ENCODE results near the gene RAD51B.
"Not testable (repeated sequence)": the region's sequence is repeated elsewhere in the genome, so short reads cannot be mapped to it uniquely, and the experiment has no call there.

RAD51B gene

DNA sequence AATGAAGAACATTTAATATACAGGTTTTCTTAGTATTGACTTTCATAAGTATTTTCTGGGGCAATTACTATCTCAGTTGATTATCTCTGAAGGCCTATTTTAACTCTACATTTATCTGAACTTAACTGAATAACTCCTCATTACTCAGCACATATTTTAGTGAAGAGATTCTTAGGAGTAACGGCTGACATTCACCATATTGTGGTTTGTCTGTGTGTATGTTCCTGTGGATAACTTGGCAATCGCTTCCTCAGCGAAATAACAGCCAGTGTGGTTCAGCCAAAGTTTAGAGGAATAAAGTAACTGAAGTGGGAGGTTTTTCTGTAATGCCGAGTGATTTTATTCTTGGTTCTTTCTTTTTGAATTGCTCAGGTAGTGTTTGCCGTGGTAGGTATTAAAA is 168.0 kb downstream of the RAD51B start:
- DNase-seq, result no peak

DNA sequence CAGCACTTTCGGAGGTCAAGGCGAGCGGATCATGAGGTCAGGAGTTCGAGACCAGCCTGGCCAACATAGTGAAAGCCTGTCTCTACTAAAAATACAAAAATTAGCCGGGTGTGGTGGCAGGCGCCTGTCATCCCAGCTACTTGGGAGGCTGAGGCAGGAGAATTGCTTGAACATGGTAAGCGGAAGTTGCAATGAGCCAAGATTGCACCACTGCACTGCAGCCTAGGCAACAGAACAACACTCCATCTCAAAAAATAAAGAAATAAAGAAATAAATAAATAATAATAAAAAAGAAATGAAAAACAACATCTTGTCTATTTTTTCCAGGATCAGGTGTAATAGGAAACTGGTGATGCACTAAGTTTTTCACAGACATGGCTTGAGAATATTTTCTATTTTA is 168.6 kb downstream of the RAD51B start:
- DNase-seq, result not testable (repeated sequence)

DNA sequence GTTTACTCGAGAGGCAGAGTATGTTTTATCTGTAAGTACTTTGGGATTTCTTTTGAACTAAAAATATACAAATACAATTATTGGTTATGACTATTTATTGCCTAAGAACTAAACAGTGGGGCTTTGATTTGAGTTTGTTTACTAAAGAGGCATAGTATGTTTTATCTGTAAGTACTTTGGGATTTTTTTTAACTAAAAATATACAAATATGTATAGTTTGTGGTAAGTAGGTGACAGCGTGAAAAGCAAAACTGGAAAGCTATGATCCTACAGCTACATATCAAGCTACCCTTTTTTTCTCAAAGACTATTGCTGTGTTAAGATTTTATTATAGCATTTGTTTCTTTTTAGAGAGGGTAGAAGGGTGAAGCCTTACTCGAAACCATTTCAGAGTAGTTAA is 171.0 kb downstream of the RAD51B start:
- no peak for DNase-seq

GRCh38 chr14:67994531-67994930 is 175.0 kb downstream of the RAD51B start:
- DNase-seq, result no peak

- no peak for DNase-seq
Measured at GRCh38 chr14:67996235-67996634, 176.7 kb downstream of the RAD51B start.

- DNase-seq, result no peak
Measured at GRCh38 chr14:67998834-67999233, 179.3 kb downstream of the RAD51B start.

DNA sequence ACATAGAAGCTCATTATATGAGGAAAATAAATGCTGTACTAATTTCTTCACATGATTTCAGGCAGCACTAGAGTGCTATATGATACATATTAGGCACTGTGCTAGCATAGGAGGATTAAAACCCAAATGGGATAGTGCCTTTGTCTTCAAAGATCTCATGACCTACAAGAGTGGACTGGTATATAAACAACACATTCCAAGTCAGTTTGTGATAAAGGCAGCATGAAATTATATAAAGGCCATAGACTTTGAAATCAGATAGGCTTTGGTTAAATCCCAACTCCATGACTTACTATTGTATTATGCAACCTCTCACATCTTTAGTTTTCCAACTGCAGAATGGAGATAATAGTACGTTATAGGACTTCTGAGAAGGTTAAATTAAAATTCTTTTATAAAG is 179.7 kb downstream of the RAD51B start:
- no peak for DNase-seq

- DNase-seq, result no peak
Measured at GRCh38 chr14:67999705-68000384, 180.3 kb downstream of the RAD51B start.

DNA sequence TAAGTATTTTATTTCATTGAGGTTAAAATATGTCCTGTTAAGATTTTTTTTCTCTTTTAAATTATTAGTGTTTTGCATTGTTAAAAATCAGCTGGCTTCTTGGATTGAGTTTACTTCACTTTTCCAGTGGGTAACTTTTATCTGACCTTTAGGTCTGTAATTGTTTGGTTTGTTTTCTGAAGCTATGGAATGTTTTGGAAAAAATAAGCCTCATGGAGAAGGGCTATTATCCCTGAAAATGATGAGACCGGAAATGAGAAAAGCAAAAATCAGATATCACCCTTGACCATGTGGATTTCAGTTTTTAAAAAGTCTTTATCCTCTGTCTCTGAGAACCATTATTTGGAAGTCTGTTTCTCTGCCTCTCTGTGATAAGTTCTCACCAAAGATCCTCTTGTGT is 180.9 kb downstream of the RAD51B start:
- no peak for DNase-seq

DNA sequence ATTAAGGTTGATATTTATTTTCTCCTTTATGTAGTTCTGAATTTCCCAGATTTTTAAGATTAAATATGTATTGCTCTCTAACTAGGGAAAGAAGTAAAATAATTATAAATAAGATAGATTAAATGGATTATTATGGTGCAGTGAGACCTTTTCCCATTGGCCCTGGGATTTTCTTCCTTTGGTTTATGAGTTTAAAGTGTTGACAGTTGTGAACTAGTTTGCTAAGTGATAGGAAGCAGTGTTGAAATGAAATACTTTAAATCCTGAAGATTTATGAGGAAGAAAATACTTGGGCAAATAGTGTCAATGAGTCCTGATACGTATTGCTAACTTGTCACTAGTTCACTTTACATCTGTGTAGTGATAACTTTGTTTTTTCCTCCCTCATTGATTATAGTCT is 188.9 kb downstream of the RAD51B start:
- no peak for DNase-seq

- DNase-seq, result no peak
Measured at GRCh38 chr14:68011406-68012028, 191.9 kb downstream of the RAD51B start.

DNA sequence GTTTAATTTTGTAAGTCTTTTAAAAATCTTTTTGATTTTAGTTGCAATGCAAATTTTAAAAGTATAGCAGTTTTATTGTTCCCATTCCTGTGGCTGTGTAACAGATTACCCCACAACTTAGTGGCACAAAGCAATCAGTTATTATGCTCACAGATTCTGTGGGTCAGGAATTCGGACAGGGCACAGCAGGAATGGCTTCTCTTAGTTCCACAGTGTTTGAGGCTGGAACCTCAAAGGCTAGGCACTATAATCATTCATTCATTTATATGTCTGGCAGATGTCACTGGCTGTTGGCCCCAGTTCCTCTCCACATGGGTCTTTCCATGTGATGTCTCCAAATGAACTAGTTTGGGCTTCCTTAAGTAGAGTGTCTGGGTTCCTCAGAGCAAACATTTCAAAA is 193.3 kb downstream of the RAD51B start:
- DNase-seq, result no peak

GRCh38 chr14:68013326-68013725 is 193.7 kb downstream of the RAD51B start:
- DNase-seq, result no peak

DNA sequence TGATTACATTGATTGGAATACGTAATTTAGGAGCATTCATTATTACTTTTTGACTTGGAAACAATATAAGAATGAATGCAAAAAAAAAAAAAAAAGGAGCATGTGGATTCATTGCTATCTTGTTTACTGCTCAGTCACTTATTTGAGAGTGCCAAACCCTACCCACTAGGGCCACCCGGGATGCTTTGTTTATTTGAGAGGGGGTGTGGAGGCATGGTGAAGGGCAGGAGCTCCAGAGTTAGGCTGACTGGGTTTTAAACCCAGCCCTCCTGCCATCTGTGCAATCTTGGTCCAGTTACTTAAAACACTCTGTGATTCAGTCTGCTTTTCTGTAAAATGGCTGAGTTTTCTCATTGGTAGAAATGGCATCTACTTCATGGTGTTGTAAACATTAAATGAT is 195.2 kb downstream of the RAD51B start:
- DNase-seq, result no peak

- no peak for DNase-seq
Measured at GRCh38 chr14:68015356-68016254, 196.0 kb downstream of the RAD51B start.

- no peak for DNase-seq
Measured at GRCh38 chr14:68016255-68016914, 196.8 kb downstream of the RAD51B start.

GRCh38 chr14:68018598-68018997 is 199.0 kb downstream of the RAD51B start:
- no peak for DNase-seq

DNA sequence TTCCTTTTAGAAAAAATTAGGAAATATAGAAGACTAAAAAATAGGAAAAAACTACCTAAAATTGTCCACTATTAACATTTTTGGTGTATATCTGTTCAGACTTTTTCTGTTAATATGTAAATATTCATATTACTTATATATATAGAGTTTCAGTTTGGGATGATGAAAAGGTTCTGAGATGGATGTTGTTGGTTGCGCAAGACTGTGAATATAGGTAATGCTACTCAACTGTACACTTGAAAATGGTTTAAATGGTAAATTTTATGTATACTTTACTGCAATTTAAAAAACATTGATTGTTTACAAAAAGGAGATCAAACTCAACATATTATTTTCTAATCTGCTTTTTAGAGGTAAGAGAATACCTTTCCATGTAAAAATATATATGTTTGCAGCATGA is 200.9 kb downstream of the RAD51B start:
- no peak for DNase-seq

GRCh38 chr14:68020999-68021663 is 201.6 kb downstream of the RAD51B start:
- DNase-seq, result no peak

DNA sequence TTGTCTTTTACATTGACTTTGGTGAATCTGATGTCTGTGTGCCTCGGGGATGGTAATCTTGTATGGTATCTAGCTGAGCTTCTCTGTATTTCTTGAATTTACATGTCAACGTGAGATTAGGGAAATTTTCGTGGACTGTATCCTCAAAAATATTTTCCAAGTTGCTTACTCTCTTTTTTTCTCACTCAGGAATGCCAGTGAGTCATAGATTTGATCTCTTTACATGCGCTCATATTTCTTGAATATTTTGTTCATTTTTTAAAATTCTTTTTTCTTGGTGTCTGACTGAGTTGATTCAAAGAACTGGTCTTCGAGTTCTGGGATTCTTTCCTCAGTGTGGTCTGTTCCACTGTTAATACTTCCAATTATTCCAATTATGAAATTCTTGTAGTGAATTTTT is 207.7 kb downstream of the RAD51B start:
- DNase-seq, result no peak

DNA sequence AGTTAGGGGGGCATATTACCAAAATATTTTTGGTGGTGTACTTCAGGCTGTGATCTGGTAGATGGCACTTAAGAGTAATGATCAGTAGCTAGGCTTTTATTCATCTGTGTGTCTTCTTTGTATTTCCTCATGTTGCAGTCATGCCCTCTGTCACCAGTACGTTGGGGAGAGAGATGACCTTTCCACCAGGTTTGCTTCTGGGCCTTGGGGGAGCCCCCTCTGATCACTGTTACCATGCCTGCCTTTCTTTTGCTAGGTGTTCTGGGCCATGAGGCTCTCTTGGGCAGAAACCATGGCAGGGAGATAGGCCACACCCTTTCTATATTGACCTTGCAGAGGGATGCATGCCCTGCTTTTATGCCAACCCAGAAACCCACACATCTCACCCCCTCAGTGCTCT is 208.5 kb downstream of the RAD51B start:
- no peak for DNase-seq

DNA sequence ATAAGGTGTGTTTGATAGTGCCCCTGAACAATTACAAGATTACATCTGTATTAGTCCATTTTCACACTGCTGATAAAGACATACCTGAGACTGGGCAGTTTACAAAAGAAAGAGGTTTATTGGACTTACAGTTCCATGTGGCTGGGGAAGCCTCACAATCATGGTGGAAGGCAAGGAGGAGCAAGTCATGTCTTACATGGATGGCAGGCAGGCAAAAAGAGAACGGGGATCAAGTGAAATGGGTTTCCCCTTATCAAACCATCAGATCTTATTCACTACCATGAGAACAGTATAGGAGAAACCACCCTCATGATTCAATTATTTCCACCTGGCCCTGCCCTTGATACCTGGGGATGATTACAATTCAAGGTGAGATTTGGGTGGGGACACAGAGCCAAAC is 211.4 kb downstream of the RAD51B start:
- DNase-seq, result not testable (repeated sequence)

DNA sequence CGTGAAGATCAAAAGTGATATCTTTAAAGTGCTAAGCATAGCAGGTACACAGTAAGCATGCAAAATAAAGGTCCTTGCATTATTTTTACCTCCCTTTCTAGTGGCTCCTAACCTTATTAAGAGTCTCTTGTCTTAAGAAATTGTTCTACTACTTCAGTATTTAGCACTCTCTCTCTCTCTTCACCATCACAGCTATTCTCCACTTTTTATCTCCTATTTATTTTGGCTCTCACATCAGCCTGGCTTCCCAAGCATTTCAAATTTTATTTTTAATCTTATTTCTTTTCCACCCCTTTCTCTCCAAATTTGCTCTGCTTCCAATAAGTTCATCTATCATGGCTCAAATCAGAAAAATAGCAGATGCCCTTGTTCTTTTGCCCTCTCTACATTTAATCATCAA is 212.6 kb downstream of the RAD51B start:
- DNase-seq, result no peak
